Stomach (tissue), 9 donors: ENCODE measurements around the gene MYBPC2. TPM values are rescaled to one million over a fixed set of nuclear protein-coding genes. Genes with fewer than 3 reads are reported as not detected.

ENCODE experiments used
- DNase-seq, 2 donors: peaks; one replicate each; pipeline versions ENCODE4 v3.0.0 to v3.0.0-alpha.2; 2013 to 2019
- H3K27ac ChIP-seq, 5 donors: fragments of 200-600 bp in 4 of 5; sonication (generic) in 4 of 5; one replicate each; pipeline ENCODE4 v1.5.1; 2013 to 2019; ENCODE audit warnings: mild to moderate bottlenecking in 1 of 5, moderate library complexity in 1 of 5
- H3K27me3 ChIP-seq, 3 donors: fragments of 200-600 bp; sonication (generic); one replicate each; pipeline ENCODE4 v1.5.1; 2017 to 2019; ENCODE audit warnings: mixed run types in 1 of 3
- H3K36me3 ChIP-seq, 4 donors: fragments of 200-600 bp; sonication (generic); 1 replicate in 3 of 4; 2 replicates in 1 of 4; pipeline ENCODE4 v1.5.1; 2016 to 2019
- H3K4me1 ChIP-seq, 4 donors: fragments of 200-600 bp; sonication (generic); one replicate each; pipeline ENCODE4 v1.5.1; 2016 to 2019
- H3K4me3 ChIP-seq, 4 donors: fragments of 200-600 bp; sonication (generic) in 3 of 4; one replicate each; pipeline ENCODE4 v1.5.1; 2016 to 2019; ENCODE audit warnings: mild to moderate bottlenecking in 1 of 4
- H3K9me3 ChIP-seq, 4 donors: fragments of 200-600 bp; sonication (generic); one replicate each; pipeline ENCODE4 v1.5.1; 2016 to 2019
- EP300 ChIP-seq: sonication (generic); formaldehyde crosslinking; IDR thresholded peaks from one replicate; pipeline ENCODE4 v1.6.1; 2017; ENCODE audit warnings: antibody characterized with exemption
- POLR2A ChIP-seq, 4 donors: fragments of 450-650 bp; IDR thresholded peaks; one replicate each; pipeline ENCODE4 v1.6.1; 2016; ENCODE audit warnings: antibody characterized with exemption in 4 of 4, control low read depth in 2 of 4, mild to moderate bottlenecking in 1 of 4, moderate library complexity in 1 of 4
- POLR2AphosphoS5 ChIP-seq, 3 donors: sonication (generic); formaldehyde crosslinking; IDR thresholded peaks; one replicate each; pipeline ENCODE4 v1.6.1; 2016; ENCODE audit warnings: antibody characterized with exemption in 3 of 3
- WGBS, 5 donors: extraction: QIAGEN DNeasy Blood & Tissue Kit in 3 of 5; methylation state at CpG; one replicate each; pipeline versions ENCODE4 v1.1.5 to v1.1.7; 2013 to 2018; 5-methylcytosine and 5-hydroxymethylcytosine counted together
- intact Hi-C: fragments of 100-400 bp; cut with DNase I; formaldehyde crosslinking; loops from one replicate; pipeline ENCODE4 v1.15.1; 2023; ENCODE audit warnings: low total_unique reads
- polyA plus RNA-seq, 3 donors: library from polyadenylated mRNA; stranded (reverse); fragments of 200-250 nt; gene quantifications; one replicate each; pipeline ENCODE4 v1.2.3, GENCODE V29; 2013
- total RNA-seq, 5 donors: library from RNA; depleted of rRNA; stranded (reverse); fragments of >200 nt; gene quantifications; one replicate each; pipeline versions ENCODE4 v1.1.0 to v1.2.3, GENCODE V29; 2014 to 2016
- TF ChIP-seq, protein P1 (sequence below), 7 experiments: fragments of 450-650 bp in 4 of 7; fragments of 200-600 bp in 3 of 7; sonication (generic) in 3 of 7; IDR thresholded peaks; one replicate each; pipeline ENCODE4 v1.5.1; 2016 to 2019; ENCODE audit warnings: antibody characterized with exemption in 7 of 7, control low read depth in 2 of 7, mild to moderate bottlenecking in 1 of 7
- donor health status: healthy with polysubstance abuse.
- donor health status: Bipolar disorder and iron deficiency.
- donor health status: healthy.

MYBPC2 gene
- total and polyA plus RNA-seq, 8 donors, result 0.10 to 0.31 TPM; not detected in 6

GRCh38 chr19:50480281-50481111 is 47.8 kb downstream of the MYBPC2 start:
- WGBS, 5 donors, result 88 to 94% (median 91%) methylated on average over 25 to 37 of the region's 37 CpGs
- Histone ChIP-seq H3K9me3 (no peaks in the 10 kb centered on the region), H3K36me3 (peaks cover 37 to 76% (median 72%) of the 10 kb centered on the region in 4 donors), H3K27me3 (no peaks in the 10 kb centered on the region), H3K27ac (no peak overlapping the region), H3K4me1 (peaks cover 12 to 29% (median 20%) of the 10 kb centered on the region in 4 donors), H3K4me3 (no peak overlapping the region)
- DNase-seq, result no peak
- no peak for TF ChIP-seq POLR2A (IDR thresholded peaks at IDR 0.05)
- intact Hi-C loops, result no loop called here

GRCh38 chr19:50481351-50482149 is 48.9 kb downstream of the MYBPC2 start:
- WGBS, 5 donors, result 88 to 96% (median 93%) methylated on average over 16 to 27 of the region's 27 CpGs
- TF ChIP-seq POLR2AphosphoS5 (IDR thresholded peaks at IDR 0.05), result no peak
- no peak for TF ChIP-seq EP300
- no peak for TF ChIP-seq POLR2A (IDR thresholded peaks at IDR 0.05)
- TF ChIP-seq, protein P1, sequence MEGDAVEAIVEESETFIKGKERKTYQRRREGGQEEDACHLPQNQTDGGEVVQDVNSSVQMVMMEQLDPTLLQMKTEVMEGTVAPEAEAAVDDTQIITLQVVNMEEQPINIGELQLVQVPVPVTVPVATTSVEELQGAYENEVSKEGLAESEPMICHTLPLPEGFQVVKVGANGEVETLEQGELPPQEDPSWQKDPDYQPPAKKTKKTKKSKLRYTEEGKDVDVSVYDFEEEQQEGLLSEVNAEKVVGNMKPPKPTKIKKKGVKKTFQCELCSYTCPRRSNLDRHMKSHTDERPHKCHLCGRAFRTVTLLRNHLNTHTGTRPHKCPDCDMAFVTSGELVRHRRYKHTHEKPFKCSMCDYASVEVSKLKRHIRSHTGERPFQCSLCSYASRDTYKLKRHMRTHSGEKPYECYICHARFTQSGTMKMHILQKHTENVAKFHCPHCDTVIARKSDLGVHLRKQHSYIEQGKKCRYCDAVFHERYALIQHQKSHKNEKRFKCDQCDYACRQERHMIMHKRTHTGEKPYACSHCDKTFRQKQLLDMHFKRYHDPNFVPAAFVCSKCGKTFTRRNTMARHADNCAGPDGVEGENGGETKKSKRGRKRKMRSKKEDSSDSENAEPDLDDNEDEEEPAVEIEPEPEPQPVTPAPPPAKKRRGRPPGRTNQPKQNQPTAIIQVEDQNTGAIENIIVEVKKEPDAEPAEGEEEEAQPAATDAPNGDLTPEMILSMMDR (IDR thresholded peaks at IDR 0.05), result no peak
- no peak for DNase-seq
- no peaks in the 10 kb centered on the region for H3K27me3 ChIP-seq
- peaks cover 12 to 27% (median 18%) of the 10 kb centered on the region in 4 donors for H3K4me1 ChIP-seq
- intact Hi-C loops, result no loop called here
- no peak overlapping the region for H3K4me3 ChIP-seq
- peaks cover 37 to 76% (median 72%) of the 10 kb centered on the region in 4 donors for H3K36me3 ChIP-seq
- H3K27ac ChIP-seq, result no peak overlapping the region
- no peaks in the 10 kb centered on the region for H3K9me3 ChIP-seq

DNA sequence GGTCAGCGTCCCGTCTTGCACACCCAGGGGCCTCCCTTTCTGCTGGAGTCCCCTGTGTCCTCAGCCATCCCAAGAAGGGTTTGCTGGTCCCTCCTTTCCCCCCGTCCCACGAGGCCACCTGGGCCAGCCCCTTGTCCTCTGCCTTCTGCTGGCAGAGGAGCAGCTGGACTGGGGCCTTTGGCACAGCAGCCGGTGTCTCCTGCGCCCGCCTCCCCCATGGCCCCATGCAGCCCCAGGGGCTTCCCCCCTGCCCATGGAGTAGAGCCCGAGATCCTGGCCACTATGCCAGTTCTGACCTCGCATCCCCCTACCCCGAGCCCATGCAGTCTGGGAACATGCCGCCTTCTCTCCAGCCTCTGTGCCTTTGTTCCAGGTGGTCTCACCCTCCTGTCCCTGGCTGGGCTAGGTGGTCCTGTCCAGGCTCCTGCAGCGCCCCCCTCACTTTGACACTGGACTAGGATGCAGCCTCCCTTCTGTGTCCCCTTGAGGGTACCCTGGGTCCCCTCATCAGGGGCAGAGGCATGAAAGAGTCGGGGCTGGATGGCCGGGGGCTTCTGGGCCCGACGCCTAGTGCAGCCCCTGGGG is 49.7 kb downstream of the MYBPC2 start:
- H3K27ac ChIP-seq, result no peak overlapping the region
- peaks cover 6 to 19% (median 12%) of the 10 kb centered on the region in 4 donors for H3K4me1 ChIP-seq
- DNase-seq, result no peak
- no peak overlapping the region for H3K4me3 ChIP-seq
- peaks cover 37 to 76% (median 72%) of the 10 kb centered on the region in 4 donors for H3K36me3 ChIP-seq
- H3K9me3 ChIP-seq, result no peaks in the 10 kb centered on the region
- TF ChIP-seq POLR2AphosphoS5 (IDR thresholded peaks at IDR 0.05), result no peak
- TF ChIP-seq POLR2A (IDR thresholded peaks at IDR 0.05), result no peak
- TF ChIP-seq EP300, result no peak
- intact Hi-C loops, result no loop called here
- 78 to 87% (median 87%) methylated on average over 14 to 16 of the region's 16 CpGs for WGBS, 5 donors
- H3K27me3 ChIP-seq, result peaks cover 0 to 8% (median 3%) of the 10 kb centered on the region in 3 donors

GRCh38 chr19:50482916-50483315 is 50.2 kb downstream of the MYBPC2 start:
- no peak overlapping the region for H3K4me3 ChIP-seq
- TF ChIP-seq POLR2A (IDR thresholded peaks at IDR 0.05), result no peak
- TF ChIP-seq, protein P1 (IDR thresholded peaks at IDR 0.05), result no peak
- no peak for TF ChIP-seq EP300
- no peak for TF ChIP-seq POLR2AphosphoS5 (IDR thresholded peaks at IDR 0.05)
- DNase-seq, result no peak
- no peaks in the 10 kb centered on the region for H3K9me3 ChIP-seq
- H3K36me3 ChIP-seq, result peaks cover 37 to 75% (median 72%) of the 10 kb centered on the region in 4 donors
- peaks cover under 1 to 14% (median 8%) of the 10 kb centered on the region in 4 donors for H3K4me1 ChIP-seq
- no peak overlapping the region for H3K27ac ChIP-seq
- intact Hi-C loops, result no loop called here
- peaks cover 0 to 14% (median 5%) of the 10 kb centered on the region in 3 donors for H3K27me3 ChIP-seq
- WGBS, 5 donors, result 85 to 89% (median 87%) methylated on average over 10 of the region's 10 CpGs
